SK-N-SH treated with all-trans-retinoic acid at 6 μM for 48 hours (cell line): ENCODE measurements around the gene SUSD4.

ENCODE experiments used
- CREB5 ChIP-seq: fragments of 250-450 bp; sonication (Bioruptor Pico); IDR thresholded peaks from 2 replicates; pipeline ENCODE4 v1.5.1; 2020; ENCODE audit warnings: low read depth, mild to moderate bottlenecking, moderate library complexity
- ESRRG ChIP-seq: fragments of 250-450 bp; sonication (Bioruptor Pico); IDR thresholded peaks from 2 replicates; pipeline ENCODE4 v1.6.1; 2021; ENCODE audit warnings: mild to moderate bottlenecking
- GLIS3 ChIP-seq: fragments of 250-450 bp; sonication (Bioruptor Pico); IDR thresholded peaks from 2 replicates; pipeline ENCODE4 v1.5.0; 2020; ENCODE audit warnings: mild to moderate bottlenecking, moderate library complexity
- PATZ1 ChIP-seq: fragments of 250-450 bp; sonication (Bioruptor Pico); IDR thresholded peaks from 2 replicates; pipeline ENCODE4 v1.8.0; 2020; ENCODE audit warnings: mild to moderate bottlenecking, moderate library complexity, borderline replicate concordance
- SNAI2 ChIP-seq: fragments of 250-450 bp; sonication (Bioruptor Pico); IDR thresholded peaks from 2 replicates; pipeline ENCODE4 v1.5.0; 2020; ENCODE audit warnings: mild to moderate bottlenecking, moderate library complexity

- TF ChIP-seq CREB5 (CRISPR knock-in tag) (no peak), GLIS3 (no peak), ESRRG (CRISPR knock-in tag) (no peak), PATZ1 (no peak), SNAI2 (no peak)
These were observed 34.7 kb downstream of the SUSD4 start for GRCh38 chr1:223329252-223329651.
